GM12878 (cell line): ENCODE data around the gene MS4A6A. TPM values are rescaled to one million over a fixed set of nuclear protein-coding genes. Genes with fewer than 3 reads are reported as not detected.

Experiments used
- BRCA1 ChIP-seq: IDR thresholded peaks from 2 replicates; pipeline ENCODE4 v1.6.1; 2011; ENCODE audit warnings: low read depth, low read length, improper control_type of control experiment
- CBX3 ChIP-seq: fragments of 200-600 bp; sonication (generic); IDR thresholded peaks from 2 replicates; pipeline ENCODE4 v1.6.1; 2016; ENCODE audit warnings: low read depth, borderline replicate concordance
- CBX5 ChIP-seq: sonication (generic); IDR thresholded peaks from 2 replicates; pipeline ENCODE4 v1.6.1; 2016; ENCODE audit warnings: low read depth, moderate library complexity, mild to moderate bottlenecking, inconsistent platforms
- EP300 ChIP-seq, 2 experiments: fragments of 150-350 bp in 1 of 2; IDR thresholded peaks; 2 replicates each; pipeline ENCODE4 v1.6.1; 2011 to 2012; ENCODE audit warnings: low read depth in 2 of 2, low read length in 2 of 2, borderline replicate concordance in 1 of 2, improper control_type of control experiment in 1 of 2, inconsistent platforms in 1 of 2; ENCODE audit not compliant: control insufficient read depth in 1 of 2
- FOXK2 ChIP-seq: fragments of 450-650 bp; IDR thresholded peaks from 2 replicates; pipeline ENCODE4 v1.6.1; 2017; ENCODE audit warnings: mild to moderate bottlenecking, moderate library complexity
- HCFC1 ChIP-seq: fragments of 150-350 bp; IDR thresholded peaks from 2 replicates; pipeline ENCODE4 v1.6.1; 2014; ENCODE audit warnings: low read length
- HDAC6 ChIP-seq: fragments of 200-600 bp; sonication (generic); IDR thresholded peaks from one replicate; pipeline ENCODE4 v1.8.0; 2017; ENCODE audit warnings: antibody characterized with exemption; ENCODE audit not compliant: unreplicated experiment
- HSF1 ChIP-seq: fragments of 150-350 bp; IDR thresholded peaks from 2 replicates; pipeline ENCODE4 v1.6.1; 2014; ENCODE audit warnings: mild to moderate bottlenecking, low read depth, low read length
- IRF4 ChIP-seq: IDR thresholded peaks from 2 replicates; pipeline ENCODE4 v1.6.1; 2011; ENCODE audit warnings: low read depth, low read length
- JUNB ChIP-seq: IDR thresholded peaks from 2 replicates; pipeline ENCODE4 v1.6.1; 2016; ENCODE audit warnings: antibody characterized with exemption, mild to moderate bottlenecking
- MTA2 ChIP-seq: fragments of 450-650 bp; IDR thresholded peaks from 2 replicates; pipeline ENCODE4 v1.6.1; 2016; ENCODE audit warnings: low read depth, mild to moderate bottlenecking, moderate library complexity
- PAX5 ChIP-seq: IDR thresholded peaks from 2 replicates; pipeline ENCODE4 v1.6.1; 2011; ENCODE audit warnings: low read depth, low read length, borderline replicate concordance
- PKNOX1 ChIP-seq: fragments of 450-650 bp; IDR thresholded peaks from 2 replicates; pipeline ENCODE4 v1.6.1; 2016; ENCODE audit warnings: mild to moderate bottlenecking
- RUNX3 ChIP-seq: IDR thresholded peaks from 2 replicates; pipeline ENCODE4 v1.6.1; 2012; ENCODE audit warnings: low read length, inconsistent platforms
- ZBED1 ChIP-seq: IDR thresholded peaks from 2 replicates; pipeline ENCODE4 v1.6.1; 2016; ENCODE audit warnings: borderline replicate concordance
- ZNF24 ChIP-seq: fragments of 450-650 bp; IDR thresholded peaks from 2 replicates; pipeline ENCODE4 v1.6.1; 2017; ENCODE audit warnings: antibody characterized with exemption, mild to moderate bottlenecking
- polyA plus RNA-seq, 11 experiments: library from polyadenylated mRNA; depleted of rRNA in 4 of 11; unstranded in 6 of 11; stranded (reverse) in 5 of 11; fragments of >200 nt; fragmentation: Nextera tagmentation in 4 of 11; fragmentation: Illumina TruSeq in 1 of 11; extraction: Ambion mirVana in 4 of 11; extraction: Trizol in 1 of 11; gene quantifications; 1 replicate in 1 of 11; 2 replicates in 10 of 11; pipeline versions ENCODE4 v1.2.1 to v1.2.3, GENCODE V29; 2011 to 2016; ENCODE audit warnings: inconsistent platforms in 2 of 11, missing spikeins in 2 of 11, low read depth in 1 of 11
- total RNA-seq, 4 experiments: library from RNA; depleted of rRNA in 3 of 4; stranded (reverse); fragments of >200 nt in 3 of 4; fragmentation: Illumina TruSeq in 1 of 4; extraction: Trizol in 1 of 4; gene quantifications; 2 replicates each; pipeline versions ENCODE4 v1.2.1 to v1.2.3, GENCODE V29; 2013 to 2021
- TF ChIP-seq, protein P1 (sequence below): fragments of 450-650 bp; formaldehyde crosslinking; IDR thresholded peaks from 2 replicates; pipeline ENCODE4 v1.4.0; 2022; ENCODE audit warnings: mild to moderate bottlenecking, moderate library complexity
- TF ChIP-seq, protein P2 (sequence below): IDR thresholded peaks from 2 replicates; pipeline ENCODE4 v1.6.1; 2012; ENCODE audit warnings: low read depth, low read length, improper control_type of control experiment
- TF ChIP-seq, protein P3 (sequence below): fragments of 450-650 bp; IDR thresholded peaks from 2 replicates; pipeline ENCODE4 v1.6.1; 2018; ENCODE audit warnings: mild to moderate bottlenecking, low read depth, moderate library complexity; ENCODE audit not compliant: partially characterized antibody

Gene MS4A6A
- total and polyA plus RNA-seq, 10 of the 15 experiments (the other 5 are each of a cell fraction or from before 2014, with no cell fraction given) = 0.75 to 30.7 (median 9.0) TPM

- TF ChIP-seq, protein P1, sequence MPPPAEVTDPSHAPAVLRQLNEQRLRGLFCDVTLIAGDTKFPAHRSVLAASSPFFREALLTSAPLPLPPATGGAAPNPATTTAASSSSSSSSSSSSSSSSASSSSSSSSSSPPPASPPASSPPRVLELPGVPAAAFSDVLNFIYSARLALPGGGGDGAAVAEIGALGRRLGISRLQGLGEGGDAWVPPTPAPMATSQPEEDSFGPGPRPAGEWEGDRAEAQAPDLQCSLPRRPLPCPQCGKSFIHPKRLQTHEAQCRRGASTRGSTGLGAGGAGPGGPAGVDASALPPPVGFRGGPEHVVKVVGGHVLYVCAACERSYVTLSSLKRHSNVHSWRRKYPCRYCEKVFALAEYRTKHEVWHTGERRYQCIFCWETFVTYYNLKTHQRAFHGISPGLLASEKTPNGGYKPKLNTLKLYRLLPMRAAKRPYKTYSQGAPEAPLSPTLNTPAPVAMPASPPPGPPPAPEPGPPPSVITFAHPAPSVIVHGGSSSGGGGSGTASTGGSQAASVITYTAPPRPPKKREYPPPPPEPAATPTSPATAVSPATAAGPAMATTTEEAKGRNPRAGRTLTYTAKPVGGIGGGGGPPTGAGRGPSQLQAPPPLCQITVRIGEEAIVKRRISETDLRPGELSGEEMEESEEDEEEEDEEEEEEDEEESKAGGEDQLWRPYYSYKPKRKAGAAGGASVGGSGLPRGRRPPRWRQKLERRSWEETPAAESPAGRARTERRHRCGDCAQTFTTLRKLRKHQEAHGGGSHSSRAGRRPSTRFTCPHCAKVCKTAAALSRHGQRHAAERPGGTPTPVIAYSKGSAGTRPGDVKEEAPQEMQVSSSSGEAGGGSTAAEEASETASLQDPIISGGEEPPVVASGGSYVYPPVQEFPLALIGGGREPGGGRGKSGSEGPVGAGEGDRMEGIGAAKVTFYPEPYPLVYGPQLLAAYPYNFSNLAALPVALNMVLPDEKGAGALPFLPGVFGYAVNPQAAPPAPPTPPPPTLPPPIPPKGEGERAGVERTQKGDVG = no peak
- TF ChIP-seq FOXK2 (no peak), EP300 (IDR thresholded peaks at IDR 0.05; ENCODE audit: borderline replicate concordance in 1 of 2, control insufficient read depth in 1 of 2, low read depth in 2 of 2, low read length in 2 of 2) (0 out of 4 replicates have a peak, but pooled peaks of 1 of the 2 experiments have one; percentile 37), ZBED1 (no peak), IRF4 (0 out of 2 replicates have a peak, but pooled peaks have one; percentile 45), MTA2 (peak; percentile 91), CBX3 (no peak), CBX5 (no peak), RUNX3 (peak; percentile 90), HSF1 (no peak), BRCA1 (no peak), HDAC6 (no peak), PAX5 (no peak), JUNB (no peak), PKNOX1 (no peak), ZNF24 (no peak), HCFC1 (no peak)
- TF ChIP-seq, protein P2, sequence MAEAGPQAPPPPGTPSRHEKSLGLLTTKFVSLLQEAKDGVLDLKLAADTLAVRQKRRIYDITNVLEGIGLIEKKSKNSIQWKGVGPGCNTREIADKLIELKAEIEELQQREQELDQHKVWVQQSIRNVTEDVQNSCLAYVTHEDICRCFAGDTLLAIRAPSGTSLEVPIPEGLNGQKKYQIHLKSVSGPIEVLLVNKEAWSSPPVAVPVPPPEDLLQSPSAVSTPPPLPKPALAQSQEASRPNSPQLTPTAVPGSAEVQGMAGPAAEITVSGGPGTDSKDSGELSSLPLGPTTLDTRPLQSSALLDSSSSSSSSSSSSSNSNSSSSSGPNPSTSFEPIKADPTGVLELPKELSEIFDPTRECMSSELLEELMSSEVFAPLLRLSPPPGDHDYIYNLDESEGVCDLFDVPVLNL = no peak
- TF ChIP-seq, protein P3, sequence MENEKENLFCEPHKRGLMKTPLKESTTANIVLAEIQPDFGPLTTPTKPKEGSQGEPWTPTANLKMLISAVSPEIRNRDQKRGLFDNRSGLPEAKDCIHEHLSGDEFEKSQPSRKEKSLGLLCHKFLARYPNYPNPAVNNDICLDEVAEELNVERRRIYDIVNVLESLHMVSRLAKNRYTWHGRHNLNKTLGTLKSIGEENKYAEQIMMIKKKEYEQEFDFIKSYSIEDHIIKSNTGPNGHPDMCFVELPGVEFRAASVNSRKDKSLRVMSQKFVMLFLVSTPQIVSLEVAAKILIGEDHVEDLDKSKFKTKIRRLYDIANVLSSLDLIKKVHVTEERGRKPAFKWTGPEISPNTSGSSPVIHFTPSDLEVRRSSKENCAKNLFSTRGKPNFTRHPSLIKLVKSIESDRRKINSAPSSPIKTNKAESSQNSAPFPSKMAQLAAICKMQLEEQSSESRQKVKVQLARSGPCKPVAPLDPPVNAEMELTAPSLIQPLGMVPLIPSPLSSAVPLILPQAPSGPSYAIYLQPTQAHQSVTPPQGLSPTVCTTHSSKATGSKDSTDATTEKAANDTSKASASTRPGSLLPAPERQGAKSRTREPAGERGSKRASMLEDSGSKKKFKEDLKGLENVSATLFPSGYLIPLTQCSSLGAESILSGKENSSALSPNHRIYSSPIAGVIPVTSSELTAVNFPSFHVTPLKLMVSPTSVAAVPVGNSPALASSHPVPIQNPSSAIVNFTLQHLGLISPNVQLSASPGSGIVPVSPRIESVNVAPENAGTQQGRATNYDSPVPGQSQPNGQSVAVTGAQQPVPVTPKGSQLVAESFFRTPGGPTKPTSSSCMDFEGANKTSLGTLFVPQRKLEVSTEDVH = no peak
Measured at GRCh38 chr11:60184824-60185511, 2.1 kb upstream of the MS4A6A start (continued).
